HG02938 (cell line): Measurements from ENCODE around the gene DDO.

Experiments
- ATAC-seq: cut with Tn5 transposase; IDR thresholded peaks from one replicate; pipeline ENCODE4 v1.9.1; 2021; ENCODE audit warnings: mild to moderate bottlenecking, moderate library complexity; ENCODE audit not compliant: unreplicated experiment

DDO gene

DNA sequence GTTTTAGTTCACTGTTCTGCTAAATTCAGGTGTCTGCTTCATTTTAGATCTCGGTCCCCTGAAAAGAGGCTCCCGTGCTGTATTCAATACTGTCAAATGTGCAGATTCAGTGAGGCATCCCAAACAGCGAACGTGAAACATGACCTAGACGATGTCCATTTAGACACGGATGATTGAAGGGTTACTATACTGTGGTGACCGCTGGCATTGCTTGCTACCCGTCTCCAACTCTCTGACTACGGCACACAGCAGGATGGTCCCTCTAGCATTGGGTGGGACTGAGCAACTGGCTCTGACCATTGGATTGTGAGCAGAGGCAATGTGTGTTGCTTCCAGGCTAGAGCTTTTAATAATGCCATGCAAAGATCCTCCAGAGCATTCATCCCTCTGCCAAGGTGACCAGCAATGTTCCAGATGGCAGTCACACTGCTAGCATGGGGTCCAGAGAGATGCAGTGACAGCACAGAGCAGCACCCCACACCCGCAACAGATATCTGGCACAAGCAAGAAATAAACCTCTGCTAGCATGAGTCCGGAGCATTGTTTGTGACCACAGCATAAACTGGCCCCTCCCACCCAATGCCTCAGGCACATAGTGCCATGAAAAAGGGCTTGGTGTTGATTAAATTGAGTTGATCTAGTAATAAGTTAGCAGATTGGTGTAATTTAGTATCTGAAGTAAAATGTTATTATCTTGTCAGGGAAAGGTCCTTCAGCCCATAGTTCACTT lies 66.2 kb downstream of the DDO start:
- no peak for ATAC-seq

DNA sequence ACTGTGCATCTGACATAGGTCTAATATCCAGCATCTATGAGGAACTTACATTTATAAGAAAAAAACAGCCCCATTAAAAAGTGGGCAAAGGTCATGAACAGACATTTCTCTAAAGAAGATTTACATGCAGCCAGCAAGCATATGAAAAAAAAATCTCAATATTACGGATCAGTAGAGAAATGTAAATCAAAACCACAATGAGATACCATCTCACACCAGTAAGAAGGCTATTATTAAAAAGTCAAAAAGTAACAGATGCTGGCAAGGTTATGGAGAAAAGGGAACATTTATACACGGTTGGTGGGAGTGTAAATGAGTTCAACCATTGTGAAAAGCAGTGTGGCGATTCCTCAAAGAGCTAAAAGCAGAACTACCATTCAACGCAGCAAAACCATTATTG lies 70.3 kb downstream of the DDO start:
- no peak for ATAC-seq

DNA sequence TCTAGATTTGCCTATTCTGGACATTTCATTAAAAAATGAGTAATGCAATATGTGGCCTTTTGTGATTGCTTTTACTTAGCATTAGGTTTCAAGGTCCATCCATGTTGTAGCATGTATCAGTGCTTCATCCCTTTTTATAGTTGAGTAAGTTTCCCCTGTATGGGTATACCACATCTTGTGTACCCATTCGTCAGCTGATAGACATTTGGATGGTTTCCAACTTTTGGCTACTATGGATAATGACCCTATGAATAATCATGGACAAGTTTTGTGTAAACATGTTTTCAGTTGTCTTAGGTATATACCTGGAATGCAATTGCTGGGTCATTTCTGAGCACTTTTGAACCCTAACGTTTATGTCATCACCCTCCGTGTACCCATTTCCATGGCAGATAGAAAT lies 72.6 kb downstream of the DDO start:
- no peak for ATAC-seq
